NCI-H446 treated with DMSO at 0.1 percent for 48 hours (cell line): ENCODE data around the gene PCDHGB3.
"Not testable (repeated sequence)": the region's sequence is repeated elsewhere in the genome, so short reads cannot be mapped to it uniquely, and the experiment has no call there.

ENCODE experiments used
- DNase-seq: peaks from one replicate; lab custom pipeline; 2025; lab: John Stamatoyannopoulos, UW

PCDHGB3 gene

GRCh38 chr5:141392429-141393198 is 22.6 kb downstream of the PCDHGB3 start, which contains the start of gene PCDHGA8:
Gene PCDHGA8, plus strand, starts transcription at chr5:141392633. Its CDS starts 181 bp downstream, at chr5:141392814.
- DNase-seq: no peak

- DNase-seq: no peak
Observed at GRCh38 chr5:141393267-141393666, 23.2 kb downstream of the PCDHGB3 start.

- not testable (repeated sequence) for DNase-seq
Observed at GRCh38 chr5:141394401-141395187, 24.6 kb downstream of the PCDHGB3 start.

GRCh38 chr5:141397756-141398551 is 27.9 kb downstream of the PCDHGB3 start, which contains the start of gene PCDHGB5:
Gene PCDHGB5, plus strand, starts transcription at chr5:141397947. Its CDS starts 181 bp downstream, at chr5:141398128.
- not testable (repeated sequence) for DNase-seq

- no peak for DNase-seq
Observed at GRCh38 chr5:141398608-141399007, 28.6 kb downstream of the PCDHGB3 start.

- no peak for DNase-seq
Observed at GRCh38 chr5:141399555-141400258, 29.7 kb downstream of the PCDHGB3 start.

GRCh38 chr5:141402553-141403243 is 32.7 kb downstream of the PCDHGB3 start, which contains the start of gene PCDHGA9:
Gene PCDHGA9, plus strand, starts transcription at chr5:141402778. Its CDS starts 175 bp downstream, at chr5:141402953.
- DNase-seq: no peak

- DNase-seq: no peak
Observed at GRCh38 chr5:141403387-141403786, 33.3 kb downstream of the PCDHGB3 start.

GRCh38 chr5:141407790-141408505 is 37.9 kb downstream of the PCDHGB3 start, which contains the start of gene PCDHGB6:
Gene PCDHGB6, plus strand, starts transcription at chr5:141408021. Its CDS starts 182 bp downstream, at chr5:141408203.
- not testable (repeated sequence) for DNase-seq

GRCh38 chr5:141409598-141410306 is 39.7 kb downstream of the PCDHGB3 start:
- DNase-seq: no peak

- DNase-seq: no peak
Observed at GRCh38 chr5:141411575-141411974, 41.5 kb downstream of the PCDHGB3 start.

GRCh38 chr5:141412854-141413539 is 43.0 kb downstream of the PCDHGB3 start, which contains the start of gene PCDHGA10:
Gene PCDHGA10, plus strand, starts transcription at chr5:141412987. Its CDS starts 189 bp downstream, at chr5:141413176.
- DNase-seq: peak; percentile 2

- DNase-seq: no peak
Observed at GRCh38 chr5:141413540-141414069, 43.6 kb downstream of the PCDHGB3 start.

GRCh38 chr5:141414548-141415274 is 44.7 kb downstream of the PCDHGB3 start:
- DNase-seq: not testable (repeated sequence)

GRCh38 chr5:141415275-141415618 is 45.2 kb downstream of the PCDHGB3 start:
- DNase-seq: not testable (repeated sequence)

- peak; percentile 20 for DNase-seq
Observed at GRCh38 chr5:141417494-141418172, 47.6 kb downstream of the PCDHGB3 start, which contains the start of gene PCDHGB7. Gene PCDHGB7, plus strand, starts transcription at chr5:141417677. Its CDS starts 183 bp downstream, at chr5:141417860.
